Measurements from ENCODE around the gene GALK2. TPM values are rescaled to one million over a fixed set of nuclear protein-coding genes. Genes with fewer than 3 reads are reported as not detected.
"Not testable (repeated sequence)": the region's sequence is repeated elsewhere in the genome, so short reads cannot be mapped to it uniquely, and the experiment has no call there.

The GALK2 gene
- total RNA-seq, 2 donors from 2014 or later: 22.9 to 35.9 TPM

GRCh38 chr15:49164865-49165264 lies 5.2 kb upstream of the GALK2 start:
- no peaks in the 10 kb centered on the region for H3K27me3 ChIP-seq (replicated peaks; ENCODE audit: insufficient read depth)
- H3K9me3 ChIP-seq: no peaks in the 10 kb centered on the region
- TF ChIP-seq, protein P1, sequence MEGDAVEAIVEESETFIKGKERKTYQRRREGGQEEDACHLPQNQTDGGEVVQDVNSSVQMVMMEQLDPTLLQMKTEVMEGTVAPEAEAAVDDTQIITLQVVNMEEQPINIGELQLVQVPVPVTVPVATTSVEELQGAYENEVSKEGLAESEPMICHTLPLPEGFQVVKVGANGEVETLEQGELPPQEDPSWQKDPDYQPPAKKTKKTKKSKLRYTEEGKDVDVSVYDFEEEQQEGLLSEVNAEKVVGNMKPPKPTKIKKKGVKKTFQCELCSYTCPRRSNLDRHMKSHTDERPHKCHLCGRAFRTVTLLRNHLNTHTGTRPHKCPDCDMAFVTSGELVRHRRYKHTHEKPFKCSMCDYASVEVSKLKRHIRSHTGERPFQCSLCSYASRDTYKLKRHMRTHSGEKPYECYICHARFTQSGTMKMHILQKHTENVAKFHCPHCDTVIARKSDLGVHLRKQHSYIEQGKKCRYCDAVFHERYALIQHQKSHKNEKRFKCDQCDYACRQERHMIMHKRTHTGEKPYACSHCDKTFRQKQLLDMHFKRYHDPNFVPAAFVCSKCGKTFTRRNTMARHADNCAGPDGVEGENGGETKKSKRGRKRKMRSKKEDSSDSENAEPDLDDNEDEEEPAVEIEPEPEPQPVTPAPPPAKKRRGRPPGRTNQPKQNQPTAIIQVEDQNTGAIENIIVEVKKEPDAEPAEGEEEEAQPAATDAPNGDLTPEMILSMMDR (IDR thresholded peaks at IDR 0.05): no peak
- no peaks in the 10 kb centered on the region for H3K36me3 ChIP-seq
- no peaks in the 10 kb centered on the region for H3K4me1 ChIP-seq (ENCODE audit: control insufficient read depth in 1 of 2, low read depth in 2 of 2)
- DNase-seq (ENCODE audit: low spot score) (no peak), ATAC-seq (ENCODE audit: insufficient number of reproducible peaks, low FRiP score, low read depth) (no peak)
- no peak overlapping the region for H3K4me3 ChIP-seq
- H3K27ac ChIP-seq: no peak overlapping the region

DNA sequence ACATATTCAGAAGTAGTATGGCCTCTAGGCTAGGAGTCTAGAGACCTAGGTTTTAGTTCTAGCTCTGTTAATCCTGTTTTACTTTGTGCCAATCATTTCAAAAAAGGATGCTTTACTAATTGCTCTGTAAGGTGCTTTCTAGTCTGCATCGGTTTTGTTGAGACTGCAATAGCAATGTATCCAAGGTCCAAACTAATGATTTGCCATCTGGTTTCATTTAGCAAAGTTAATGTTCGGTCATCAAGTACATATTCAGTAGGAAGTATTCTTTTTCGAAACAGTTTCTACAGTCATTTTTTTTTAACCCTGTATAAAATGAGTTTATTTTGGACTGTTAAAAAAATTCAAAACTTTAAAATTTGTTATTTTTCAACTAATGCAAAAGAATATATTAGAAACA lies 2.0 kb upstream of the GALK2 start:
- TF ChIP-seq, protein P1 (IDR thresholded peaks at IDR 0.05): no peak
- H3K36me3 ChIP-seq: no peaks in the 10 kb centered on the region
- H3K9me3 ChIP-seq: no peaks in the 10 kb centered on the region
- no peak overlapping the region for H3K27ac ChIP-seq
- no peak overlapping the region for H3K4me3 ChIP-seq
- H3K4me1 ChIP-seq (ENCODE audit: control insufficient read depth in 1 of 2, low read depth in 2 of 2): peaks cover 6 to 9% of the 10 kb centered on the region in 2 donors
- ATAC-seq (ENCODE audit: insufficient number of reproducible peaks, low FRiP score, low read depth) (no peak), DNase-seq (ENCODE audit: low spot score) (no peak)
- no peaks in the 10 kb centered on the region for H3K27me3 ChIP-seq (replicated peaks; ENCODE audit: insufficient read depth)

DNA sequence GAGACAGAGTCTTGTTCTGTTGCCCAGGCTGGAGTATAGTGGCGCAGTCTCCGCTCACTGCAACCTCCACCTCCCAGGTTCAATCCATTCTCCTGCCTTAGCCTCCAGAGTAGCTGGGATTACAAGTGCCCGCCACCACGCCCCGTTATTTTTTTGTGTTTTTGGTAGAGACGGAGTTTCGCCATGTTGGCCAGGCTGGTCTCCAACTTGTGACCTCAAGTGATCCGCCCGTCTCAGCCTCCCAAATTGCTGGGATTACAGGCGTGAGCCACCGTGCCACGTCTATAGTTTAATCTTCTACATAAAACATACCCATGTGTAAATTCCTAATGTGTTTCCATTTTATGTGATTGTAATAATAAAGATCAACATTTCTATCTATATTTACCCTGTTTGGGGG lies 1.7 kb downstream of the GALK2 start:
- DNase-seq (ENCODE audit: low spot score): no peak
- H3K4me3 ChIP-seq: no peak overlapping the region
- H3K27me3 ChIP-seq (replicated peaks; ENCODE audit: insufficient read depth): no peaks in the 10 kb centered on the region
- H3K9me3 ChIP-seq: no peaks in the 10 kb centered on the region
- no peak for ATAC-seq (ENCODE audit: insufficient number of reproducible peaks, low FRiP score, low read depth)
- peaks cover 9 to 10% of the 10 kb centered on the region in 2 donors for H3K4me1 ChIP-seq (ENCODE audit: control insufficient read depth in 1 of 2, low read depth in 2 of 2)
- no peaks in the 10 kb centered on the region for H3K36me3 ChIP-seq
- no peak overlapping the region for H3K27ac ChIP-seq
- TF ChIP-seq, protein P1 (IDR thresholded peaks at IDR 0.05): no peak

DNA sequence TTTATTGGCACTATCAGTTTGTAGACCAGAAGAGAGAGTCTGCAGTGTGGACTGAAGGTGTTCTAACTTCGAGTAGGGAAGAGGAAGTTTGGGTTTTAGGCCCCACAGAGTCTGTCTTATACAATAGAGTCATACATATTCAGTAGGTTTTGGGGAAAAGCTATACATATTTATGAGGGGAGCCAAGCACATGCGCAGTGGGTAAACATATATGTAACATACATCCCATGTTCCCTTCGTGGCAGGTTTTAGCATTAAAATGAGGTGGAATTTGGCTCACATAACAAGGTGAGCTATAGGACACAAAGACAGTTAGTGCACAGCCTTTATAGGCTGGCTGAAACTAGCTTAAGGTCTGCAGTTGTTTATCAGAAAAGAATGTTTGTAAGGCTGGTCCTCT lies 4.9 kb downstream of the GALK2 start:
- no peak overlapping the region for H3K27ac ChIP-seq
- no peaks in the 10 kb centered on the region for H3K27me3 ChIP-seq (replicated peaks; ENCODE audit: insufficient read depth)
- H3K36me3 ChIP-seq: no peaks in the 10 kb centered on the region
- ATAC-seq (ENCODE audit: insufficient number of reproducible peaks, low FRiP score, low read depth) (no peak), DNase-seq (ENCODE audit: low spot score) (no peak)
- peaks cover 9 to 10% of the 10 kb centered on the region in 2 donors for H3K4me1 ChIP-seq (ENCODE audit: control insufficient read depth in 1 of 2, low read depth in 2 of 2)
- no peaks in the 10 kb centered on the region for H3K9me3 ChIP-seq
- TF ChIP-seq, protein P1 (IDR thresholded peaks at IDR 0.05): no peak
- no peak overlapping the region for H3K4me3 ChIP-seq

DNA sequence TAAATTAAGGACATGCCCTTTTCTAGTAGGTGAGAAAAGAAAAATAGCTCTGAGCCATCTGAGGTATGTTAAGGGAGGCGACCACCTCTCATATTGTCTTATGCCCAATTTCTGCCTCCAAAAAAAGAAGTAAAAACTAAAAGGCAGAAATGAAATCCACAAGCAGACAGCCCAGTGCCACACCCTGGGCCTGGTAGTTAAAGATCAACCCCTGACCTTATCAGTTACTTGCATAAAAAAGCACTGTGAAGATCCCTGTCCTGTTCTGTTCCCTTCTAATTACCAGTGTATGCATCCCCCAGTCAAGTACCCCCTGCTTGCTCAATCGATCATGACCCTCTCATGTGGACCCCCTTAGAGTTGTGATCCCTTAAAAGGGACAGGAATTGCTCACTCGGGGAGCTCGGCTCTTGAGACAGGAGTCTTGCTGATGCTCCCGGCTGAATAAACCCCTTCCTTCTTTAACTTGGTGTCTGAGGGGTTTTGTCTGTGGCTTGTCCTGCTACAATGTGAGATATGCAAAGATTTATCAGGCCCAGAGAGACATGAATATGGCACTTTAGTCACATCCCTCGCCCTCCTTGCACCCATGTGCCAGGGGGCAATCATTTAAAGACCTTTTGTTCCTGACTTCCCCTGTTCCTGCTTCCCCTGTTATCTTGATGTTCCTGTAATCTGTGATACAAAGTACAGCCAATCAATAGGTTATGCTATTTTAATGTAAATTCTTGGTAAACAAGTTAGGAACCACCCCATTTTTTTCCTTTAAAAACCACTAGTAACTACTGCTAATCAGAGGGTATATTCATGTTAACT lies 5.7 kb downstream of the GALK2 start:
- DNase-seq (ENCODE audit: low spot score); H3K4me1 ChIP-seq (ENCODE audit: control insufficient read depth in 1 of 2, low read depth in 2 of 2); ATAC-seq (ENCODE audit: insufficient number of reproducible peaks, low FRiP score, low read depth); H3K27me3 ChIP-seq (replicated peaks; ENCODE audit: insufficient read depth); H3K4me3 ChIP-seq; H3K9me3 ChIP-seq; H3K36me3 ChIP-seq; H3K27ac ChIP-seq: not testable (repeated sequence)

Data from thoracic aorta (tissue), 2 donors.